Stimulated activated CD4-positive, alpha-beta T cell treated with anti-CD3 and anti-CD28 coated beads, Interleukin-4, amount 100 ng/mL, for 1 hour (primary cell): Measurements from ENCODE around the gene S100Z.
"Not testable (repeated sequence)": the region's sequence is repeated elsewhere in the genome, so short reads cannot be mapped to it uniquely, and the experiment has no call there.

Source experiments
- DNase-seq: peaks from one replicate; pipeline ENCODE4 v3.0.0-alpha.2; 2020

S100Z gene

DNA sequence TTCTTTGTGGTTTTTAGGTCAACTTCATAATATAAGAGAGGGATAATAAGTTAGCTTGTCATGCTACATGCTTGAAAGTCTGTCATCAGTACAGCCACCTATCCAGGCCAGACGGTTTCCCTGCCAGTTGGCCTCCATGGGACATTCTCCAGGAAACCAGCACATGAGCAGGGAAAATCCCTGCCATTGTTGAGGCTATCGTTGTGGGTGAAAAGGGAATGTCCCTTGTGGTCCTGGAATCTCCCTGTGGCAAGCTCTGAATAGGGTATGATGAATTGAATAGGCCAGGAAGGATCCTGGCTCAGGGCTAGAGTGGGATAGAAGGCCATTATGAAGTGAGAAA lies 18.7 kb upstream of the S100Z start:
- no peak for DNase-seq

GRCh38 chr5:76836181-76836580 lies 13.6 kb upstream of the S100Z start:
- DNase-seq, result no peak

GRCh38 chr5:76836585-76836984 lies 13.2 kb upstream of the S100Z start:
- no peak for DNase-seq

- DNase-seq, result no peak
These were observed 11.1 kb upstream of the S100Z start for GRCh38 chr5:76838481-76839261.

GRCh38 chr5:76841361-76841760 lies 8.5 kb upstream of the S100Z start:
- no peak for DNase-seq

- no peak for DNase-seq
These were observed 3.9 kb upstream of the S100Z start for GRCh38 chr5:76845890-76846289.

DNA sequence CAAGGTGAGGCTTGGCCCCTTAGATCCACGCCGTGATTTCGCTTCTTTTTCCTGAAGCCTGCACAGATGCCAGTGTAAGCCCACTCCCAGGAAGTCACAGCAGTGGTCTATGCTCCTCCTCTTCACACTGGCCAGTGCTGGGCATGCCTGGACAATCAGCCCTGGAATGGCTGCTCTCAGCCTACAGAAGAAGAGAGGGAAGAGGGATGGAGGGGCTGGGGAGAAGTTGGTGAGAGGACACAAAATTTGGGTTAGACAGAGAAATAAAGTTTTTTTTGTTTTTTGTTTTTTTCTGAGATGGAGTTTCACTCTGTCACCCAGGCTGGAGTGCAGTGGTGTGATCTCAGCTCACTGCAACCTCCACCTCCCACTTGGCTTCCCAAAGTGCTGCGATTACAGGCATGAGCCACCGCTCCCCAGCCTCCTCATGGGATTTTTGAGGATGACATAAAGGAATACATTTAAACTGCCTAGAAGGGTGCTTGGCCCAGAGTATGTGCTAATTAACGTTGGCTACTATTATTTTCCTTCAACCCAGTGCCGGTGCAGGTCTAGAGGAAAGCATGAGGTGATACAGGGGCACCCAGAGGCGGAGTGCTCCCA lies 830 bp downstream of the S100Z start:
- DNase-seq, result no peak

GRCh38 chr5:76851728-76852369 lies 2.0 kb downstream of the S100Z start:
- DNase-seq, result no peak

DNA sequence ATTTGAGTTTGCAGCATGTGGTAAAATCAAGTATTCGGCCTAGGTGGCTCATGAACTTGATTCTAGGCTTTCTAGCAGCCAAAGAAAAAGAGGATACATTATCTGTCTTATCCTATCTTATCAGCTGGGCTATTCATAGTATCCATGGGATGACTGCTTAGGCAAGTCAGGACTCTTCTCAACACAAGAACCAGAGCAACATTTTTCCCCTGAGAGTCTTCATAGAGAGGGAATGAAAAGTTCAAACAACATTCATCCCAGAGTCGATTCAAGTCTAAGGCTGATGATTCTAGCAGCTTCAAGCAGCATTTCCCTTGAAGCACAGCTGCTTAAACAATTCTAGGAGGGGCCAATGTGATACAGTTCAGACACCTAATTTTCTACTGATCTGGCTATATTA lies 3.0 kb downstream of the S100Z start:
- no peak for DNase-seq

DNA sequence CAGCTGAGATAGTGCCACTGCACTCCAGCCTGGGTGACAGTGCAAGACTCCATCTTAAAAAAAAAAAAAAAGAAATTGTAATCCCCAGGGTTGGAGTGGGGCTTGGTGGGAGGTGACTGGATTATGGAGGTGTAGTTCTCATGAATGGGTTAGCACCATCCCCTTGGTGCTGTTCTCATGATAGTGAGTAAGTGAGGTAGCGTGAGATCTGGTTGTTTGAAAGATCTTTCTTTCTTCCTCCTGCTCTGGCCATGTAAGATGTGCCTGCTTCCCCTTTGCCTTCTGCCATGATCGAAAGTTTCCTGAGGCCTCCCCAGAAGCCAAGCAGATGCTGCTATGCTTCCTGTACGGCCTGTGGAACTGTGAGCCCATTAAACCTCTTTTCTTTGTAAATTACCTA lies 3.9 kb downstream of the S100Z start:
- DNase-seq, result not testable (repeated sequence)

DNA sequence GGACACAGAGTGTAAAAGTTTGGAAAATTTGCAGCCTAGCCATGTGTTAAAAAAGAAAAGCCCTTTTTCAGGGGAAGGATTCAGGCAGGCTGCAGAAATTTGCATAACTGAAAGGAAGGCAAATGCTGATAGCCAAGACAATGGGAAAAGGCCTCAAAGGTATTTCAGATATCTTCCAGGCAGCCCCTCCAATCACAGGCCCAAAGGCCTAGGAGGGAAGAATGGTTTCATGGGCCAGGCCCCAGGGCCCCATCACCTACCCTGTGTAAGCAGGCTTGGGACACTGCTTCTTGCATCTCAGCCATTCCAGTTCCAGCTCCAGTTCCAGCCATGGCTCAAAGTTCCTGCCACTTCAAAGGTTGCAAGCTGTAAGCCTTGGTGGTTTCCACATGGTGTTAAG lies 4.8 kb downstream of the S100Z start:
- DNase-seq, result no peak

DNA sequence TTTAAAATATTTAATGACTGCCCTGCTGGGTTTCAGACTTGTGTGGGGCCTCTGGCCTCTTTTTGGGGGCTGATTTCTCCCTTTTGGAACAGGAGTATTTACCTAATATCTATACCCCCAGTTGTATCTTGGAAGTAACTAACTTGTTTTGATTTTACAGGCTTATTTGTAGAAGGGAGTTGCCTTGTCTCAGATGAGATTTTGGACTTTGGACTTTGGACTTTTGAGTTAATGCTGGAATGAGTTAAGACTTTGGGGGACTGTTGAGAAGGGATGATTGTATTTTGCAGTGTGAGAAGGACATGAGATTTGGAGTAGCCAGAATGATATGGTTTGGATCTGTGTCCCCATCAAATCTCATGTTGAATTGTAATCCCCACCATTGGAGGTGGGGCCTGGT lies 5.7 kb downstream of the S100Z start:
- DNase-seq, result not testable (repeated sequence)

GRCh38 chr5:76855961-76856360 lies 6.1 kb downstream of the S100Z start:
- peak; percentile 3 for DNase-seq

DNA sequence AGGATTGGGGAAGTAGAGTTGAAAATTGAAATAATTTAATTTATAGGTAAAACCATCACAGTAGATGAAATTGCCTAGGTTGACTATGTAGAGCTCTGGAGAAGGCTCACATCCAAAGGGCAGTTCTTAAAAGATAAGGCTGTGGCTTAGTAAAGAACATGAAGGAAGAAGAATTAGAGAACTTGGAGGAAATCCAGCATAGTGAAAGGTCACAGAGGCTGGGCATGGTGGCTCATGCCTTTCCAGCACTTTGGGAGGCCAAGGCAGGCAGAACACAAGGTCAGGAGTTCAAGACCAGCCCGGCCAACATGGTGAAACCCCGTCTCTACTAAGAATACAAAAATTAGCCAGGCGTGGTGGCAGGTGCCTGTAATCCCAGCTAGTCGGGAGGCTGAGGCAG lies 7.0 kb downstream of the S100Z start:
- DNase-seq, result not testable (repeated sequence)

DNA sequence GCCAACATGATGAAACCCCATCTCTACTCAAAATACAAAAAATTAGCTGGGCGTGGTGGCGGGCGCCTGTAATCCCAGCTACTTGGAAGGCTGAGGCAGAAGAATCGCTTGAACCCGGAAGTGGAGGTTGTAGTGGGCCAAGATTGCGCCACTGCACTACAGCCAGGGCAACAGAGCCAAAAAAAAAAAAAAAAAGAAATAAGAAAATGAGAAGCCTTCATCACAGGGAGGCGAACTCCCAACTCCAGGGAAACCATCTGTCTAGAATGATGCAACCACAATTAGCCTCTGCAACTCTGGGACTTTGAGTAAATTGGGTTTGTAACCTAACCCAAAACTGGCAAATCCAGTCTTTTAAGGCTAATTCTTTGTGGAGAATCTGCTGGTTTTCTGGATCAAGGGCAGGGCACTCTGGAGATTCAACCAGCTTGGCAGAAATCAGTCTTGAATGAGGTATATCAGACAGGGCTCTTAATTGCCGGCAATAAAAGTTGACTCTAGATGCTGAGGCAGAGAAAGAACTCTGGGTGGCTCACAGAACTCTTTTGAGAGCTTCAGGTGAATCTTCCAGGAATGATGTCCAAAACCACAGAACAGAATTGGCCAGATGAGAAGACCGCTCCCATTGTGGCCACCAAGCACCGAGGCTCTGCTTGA lies 9.9 kb downstream of the S100Z start:
- no peak for DNase-seq

- DNase-seq, result no peak
These were observed 11.8 kb downstream of the S100Z start for GRCh38 chr5:76861612-76862011.

- no peak for DNase-seq
These were observed 13.2 kb downstream of the S100Z start for GRCh38 chr5:76863001-76863400.

DNA sequence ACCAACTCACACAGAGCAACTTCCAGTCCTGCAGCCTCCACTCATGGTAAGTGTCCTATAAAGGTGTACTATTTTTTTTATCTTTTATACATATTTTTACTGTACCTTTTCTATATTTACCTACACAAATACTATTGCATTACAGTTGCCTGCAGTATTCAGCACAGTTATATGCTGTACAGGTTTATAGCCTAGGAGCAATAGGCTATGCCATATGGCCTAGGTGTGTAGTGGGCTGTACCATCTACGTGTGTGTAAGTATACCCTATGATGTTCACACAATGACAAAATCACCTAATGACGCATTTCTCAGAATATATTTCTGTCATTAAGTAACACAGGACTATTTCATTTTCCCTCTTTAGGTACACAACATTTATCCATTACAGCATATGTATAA lies 16.7 kb downstream of the S100Z start:
- DNase-seq, result no peak

- DNase-seq, result no peak
These were observed 17.2 kb downstream of the S100Z start for GRCh38 chr5:76867038-76867437.

- peak; percentile 63 for DNase-seq
These were observed 18.2 kb downstream of the S100Z start for GRCh38 chr5:76867827-76868693.

- no peak for DNase-seq
These were observed 20.2 kb downstream of the S100Z start for GRCh38 chr5:76870046-76870445.

DNA sequence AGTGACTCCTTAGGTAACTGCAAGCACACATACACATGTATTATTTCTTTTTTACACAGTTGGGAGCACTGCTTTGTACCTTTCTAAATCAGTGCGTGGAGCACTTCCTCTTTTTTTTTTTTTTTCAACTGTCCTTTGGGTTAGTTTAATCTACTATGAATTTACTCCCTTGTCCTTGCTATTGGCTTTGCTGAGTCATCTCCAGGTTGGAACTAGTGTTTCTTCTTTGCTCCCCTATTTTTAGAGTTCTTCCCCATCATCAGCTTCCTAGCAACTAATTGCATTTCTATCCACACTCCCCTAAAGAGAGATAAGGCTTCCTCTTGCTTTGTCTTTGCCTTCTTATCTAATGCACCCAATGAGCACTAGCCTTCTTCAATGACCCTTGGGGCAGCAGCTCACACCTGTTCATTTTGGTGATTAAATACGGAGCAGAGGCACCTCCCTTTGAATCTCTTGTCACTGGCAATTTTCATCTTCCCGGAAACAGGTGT lies 24.3 kb downstream of the S100Z start:
- no peak for DNase-seq
